RWPE2 (cell line): Measurements from ENCODE around the gene HOXB5.

Source experiments
- ATAC-seq: fragments of 200-7000 bp; cut with Tn5 transposase; 3 replicates; pipeline ENCODE4 v1.9.1; 2021; ENCODE audit warnings: low read depth
- DNase-seq: peaks from one replicate; pipeline ENCODE4 v3.0.0-alpha.2; 2020; ENCODE audit warnings: low spot score
- H3K27ac ChIP-seq: fragments of 450-650 bp; 2 replicates; pipeline ENCODE4 v1.5.1; 2017; ENCODE audit warnings: mild to moderate bottlenecking; ENCODE audit not compliant: poor library complexity, severe bottlenecking
- H3K27me3 ChIP-seq: fragments of 250-450 bp; sonication (Bioruptor Pico); 2 replicates; pipeline ENCODE4 v1.5.1; 2021; ENCODE audit warnings: mild to moderate bottlenecking, moderate library complexity; ENCODE audit not compliant: insufficient read depth, poor library complexity, severe bottlenecking
- H3K36me3 ChIP-seq: fragments of 250-450 bp; sonication (Bioruptor Pico); 2 replicates; pipeline ENCODE4 v1.5.1; 2020; ENCODE audit warnings: low read depth, mild to moderate bottlenecking, moderate library complexity
- H3K4me1 ChIP-seq: fragments of 250-450 bp; sonication (Bioruptor Pico); 2 replicates; pipeline ENCODE4 v1.5.1; 2021; ENCODE audit warnings: mild to moderate bottlenecking, moderate library complexity; ENCODE audit not compliant: insufficient read depth, poor library complexity, severe bottlenecking
- H3K4me3 ChIP-seq: fragments of 250-450 bp; sonication (Bioruptor Pico); 2 replicates; pipeline ENCODE4 v1.5.1; 2021; ENCODE audit warnings: mild to moderate bottlenecking, moderate library complexity; ENCODE audit not compliant: severe bottlenecking
- H3K9me3 ChIP-seq: fragments of 250-450 bp; sonication (Bioruptor Pico); 2 replicates; pipeline ENCODE4 v1.5.1; 2021; ENCODE audit warnings: mild to moderate bottlenecking, moderate library complexity; ENCODE audit not compliant: severe bottlenecking
- CTCF ChIP-seq: fragments of 450-650 bp; IDR thresholded peaks from one replicate; pipeline ENCODE4 v1.5.1; 2017; ENCODE audit warnings: mild to moderate bottlenecking, moderate library complexity; ENCODE audit not compliant: poor library complexity, severe bottlenecking

Gene HOXB5

GRCh38 chr17:48550502-48551213 lies 42.9 kb downstream of the HOXB5 start:
- Histone ChIP-seq H3K36me3 (peaks cover 19% of the 10 kb centered on the region), H3K27ac (no peak overlapping the region), H3K9me3 (no peaks in the 10 kb centered on the region), H3K27me3 (no peaks in the 10 kb centered on the region), H3K4me1 (no peaks in the 10 kb centered on the region), H3K4me3 (no peak overlapping the region)
- DNase-seq (no peak), ATAC-seq (no peak)
- TF ChIP-seq CTCF: no peak

GRCh38 chr17:48549914-48550501 lies 43.6 kb downstream of the HOXB5 start:
- peaks cover 19% of the 10 kb centered on the region for H3K36me3 ChIP-seq
- no peak overlapping the region for H3K4me3 ChIP-seq
- no peaks in the 10 kb centered on the region for H3K27me3 ChIP-seq
- ATAC-seq (no peak), DNase-seq (no peak)
- no peaks in the 10 kb centered on the region for H3K4me1 ChIP-seq
- no peak for TF ChIP-seq CTCF
- no peaks in the 10 kb centered on the region for H3K9me3 ChIP-seq
- H3K27ac ChIP-seq: no peak overlapping the region

GRCh38 chr17:48549281-48549630 lies 44.3 kb downstream of the HOXB5 start:
- Histone ChIP-seq H3K9me3 (no peaks in the 10 kb centered on the region), H3K27ac (no peak overlapping the region), H3K4me3 (no peak overlapping the region), H3K4me1 (no peaks in the 10 kb centered on the region), H3K36me3 (peaks cover 19% of the 10 kb centered on the region), H3K27me3 (no peaks in the 10 kb centered on the region)
- DNase-seq: no peak
- no peak for ATAC-seq
- no peak for TF ChIP-seq CTCF

- Histone ChIP-seq H3K9me3 (no peaks in the 10 kb centered on the region), H3K27ac (no peak overlapping the region), H3K36me3 (peaks cover 16% of the 10 kb centered on the region), H3K27me3 (no peaks in the 10 kb centered on the region), H3K4me1 (no peaks in the 10 kb centered on the region), H3K4me3 (no peak overlapping the region)
- TF ChIP-seq CTCF: no peak
- ATAC-seq: no peak
- DNase-seq: no peak
Measured at GRCh38 chr17:48548523-48549280, 44.9 kb downstream of the HOXB5 start.
